RWPE1 (cell line): ENCODE measurements around the gene SCTR.

Experiments used
- CTCF ChIA-PET: fragments of 350-600 bp; sonication (Branson Sonifier 250); formaldehyde crosslinking; extraction: SDS; loops from one replicate; lab custom pipeline; 2021; lab: Yijun Ruan, JAX
- POLR2A ChIA-PET: fragments of 400-600 bp; formaldehyde crosslinking; extraction: SDS; loops from one replicate; lab custom pipeline; 2020; ENCODE audit warnings: antibody characterized with exemption; ENCODE audit not compliant: low non-redundant PET; lab: Yijun Ruan, JAX
- DNase-seq: peaks from one replicate; pipeline ENCODE4 v3.0.0; 2012; ENCODE audit warnings: low spot score
- H3K27ac ChIP-seq: fragments of 450-650 bp; 2 replicates; pipeline ENCODE4 v1.5.1; 2017
- TF ChIP-seq, protein P1 (sequence below): fragments of 450-650 bp; conservative IDR thresholded peaks from 2 replicates; pipeline ENCODE4 v1.5.1; 2017; ENCODE audit warnings: low read depth, mild to moderate bottlenecking

Gene SCTR

GRCh38 chr2:119523952-119524694 is at the start of gene SCTR:
TSS of gene SCTR (minus strand) at chr2:119524483. CDS start at chr2:119524226, 257 bp downstream.
- CTCF ChIA-PET, result interaction anchor here (0.6 to 1.1 kb wide), 3 partner anchors 12 to 233 kb away, joined by 3 to 4 read pairs (median 3); no protein-coding TSS in a partner anchor
- no peak within 1 kb of the TSS for H3K27ac ChIP-seq
- TF ChIP-seq, protein P1, sequence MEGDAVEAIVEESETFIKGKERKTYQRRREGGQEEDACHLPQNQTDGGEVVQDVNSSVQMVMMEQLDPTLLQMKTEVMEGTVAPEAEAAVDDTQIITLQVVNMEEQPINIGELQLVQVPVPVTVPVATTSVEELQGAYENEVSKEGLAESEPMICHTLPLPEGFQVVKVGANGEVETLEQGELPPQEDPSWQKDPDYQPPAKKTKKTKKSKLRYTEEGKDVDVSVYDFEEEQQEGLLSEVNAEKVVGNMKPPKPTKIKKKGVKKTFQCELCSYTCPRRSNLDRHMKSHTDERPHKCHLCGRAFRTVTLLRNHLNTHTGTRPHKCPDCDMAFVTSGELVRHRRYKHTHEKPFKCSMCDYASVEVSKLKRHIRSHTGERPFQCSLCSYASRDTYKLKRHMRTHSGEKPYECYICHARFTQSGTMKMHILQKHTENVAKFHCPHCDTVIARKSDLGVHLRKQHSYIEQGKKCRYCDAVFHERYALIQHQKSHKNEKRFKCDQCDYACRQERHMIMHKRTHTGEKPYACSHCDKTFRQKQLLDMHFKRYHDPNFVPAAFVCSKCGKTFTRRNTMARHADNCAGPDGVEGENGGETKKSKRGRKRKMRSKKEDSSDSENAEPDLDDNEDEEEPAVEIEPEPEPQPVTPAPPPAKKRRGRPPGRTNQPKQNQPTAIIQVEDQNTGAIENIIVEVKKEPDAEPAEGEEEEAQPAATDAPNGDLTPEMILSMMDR, result no peak
- POLR2A ChIA-PET, result no interaction called here
- DNase-seq, result no peak

DNA sequence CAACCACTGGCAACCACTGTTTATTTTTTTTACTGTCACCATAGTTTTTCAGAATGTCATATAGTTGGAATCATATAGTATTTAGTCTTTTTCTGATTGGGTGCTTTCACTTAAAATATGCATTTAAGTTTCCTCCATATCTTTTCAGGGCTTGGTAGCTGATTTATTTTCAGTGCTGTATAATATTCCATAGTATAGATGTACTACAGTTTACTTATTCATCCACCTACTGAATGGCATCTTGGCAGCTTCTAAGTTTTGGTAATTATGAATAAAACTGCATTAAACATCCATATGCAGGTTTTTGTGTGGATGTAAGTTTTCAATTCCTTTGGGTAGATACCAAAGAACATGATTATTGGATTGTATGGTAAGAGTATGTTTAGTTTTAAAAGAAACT is 43.0 kb upstream of the SCTR start:
- no peak for DNase-seq
- TF ChIP-seq, protein P1, result no peak
- no peak overlapping the region for H3K27ac ChIP-seq
- ChIA-PET POLR2A (no interaction called here), CTCF (no interaction called here)

GRCh38 chr2:119565481-119565880 is 41.2 kb upstream of the SCTR start:
- ChIA-PET CTCF (no interaction called here), POLR2A (no interaction called here)
- TF ChIP-seq, protein P1, result no peak
- DNase-seq, result no peak
- H3K27ac ChIP-seq, result no peak overlapping the region

DNA sequence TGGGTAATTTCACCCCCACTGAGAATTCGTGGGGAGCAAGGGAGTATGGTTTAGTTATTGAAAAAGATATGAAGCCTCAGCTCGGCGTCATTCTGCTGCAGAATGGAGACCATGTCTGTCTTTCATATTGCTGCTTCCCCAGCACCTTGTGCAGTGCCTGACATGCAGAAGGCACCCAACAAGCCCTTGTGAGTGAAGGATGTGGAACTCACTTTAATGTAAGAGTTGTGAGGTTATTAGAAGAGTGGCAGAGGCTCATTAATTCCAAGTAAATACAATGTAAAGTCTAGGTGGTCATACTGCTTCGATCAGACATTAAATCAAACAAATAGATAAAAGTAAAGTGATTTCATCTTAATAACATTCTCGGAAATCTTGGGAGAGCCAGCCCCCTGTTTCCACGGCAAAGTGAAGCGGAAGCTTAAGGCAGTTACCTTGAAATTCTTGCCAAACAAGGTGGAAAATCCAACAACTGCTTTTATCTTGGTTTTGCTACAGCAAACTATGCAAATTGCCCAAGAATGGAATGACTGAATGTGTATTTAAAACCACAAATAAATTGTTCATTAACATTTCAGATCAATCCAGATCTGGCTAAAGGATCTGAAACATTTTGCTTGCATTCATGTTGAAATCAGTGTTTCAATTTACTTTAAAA is 29.5 kb upstream of the SCTR start:
- no peak for DNase-seq
- ChIA-PET POLR2A (no interaction called here), CTCF (no interaction called here)
- TF ChIP-seq, protein P1, result no peak
- H3K27ac ChIP-seq, result no peak overlapping the region

DNA sequence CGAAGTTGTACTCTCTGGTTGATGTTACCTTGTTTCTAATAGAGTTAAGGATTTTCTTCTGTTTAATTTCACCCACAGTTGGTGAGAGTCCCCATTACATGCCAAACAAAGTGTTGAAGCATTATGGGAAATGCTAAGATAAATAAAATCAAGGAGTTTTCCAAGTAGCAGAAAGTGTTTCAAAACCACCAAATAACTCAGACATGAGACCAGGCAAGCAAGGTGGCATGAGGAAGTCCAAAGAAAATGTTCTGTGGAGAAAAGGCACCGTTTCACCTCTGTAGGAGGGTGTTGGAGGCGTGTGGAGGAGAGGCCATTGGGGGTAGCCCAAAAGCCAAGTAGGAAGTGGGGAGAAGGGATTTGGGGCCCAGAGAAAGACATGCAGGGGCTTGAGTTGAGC is 28.6 kb upstream of the SCTR start:
- ChIA-PET CTCF (no interaction called here), POLR2A (no interaction called here)
- H3K27ac ChIP-seq, result no peak overlapping the region
- TF ChIP-seq, protein P1, result no peak
- DNase-seq, result no peak

DNA sequence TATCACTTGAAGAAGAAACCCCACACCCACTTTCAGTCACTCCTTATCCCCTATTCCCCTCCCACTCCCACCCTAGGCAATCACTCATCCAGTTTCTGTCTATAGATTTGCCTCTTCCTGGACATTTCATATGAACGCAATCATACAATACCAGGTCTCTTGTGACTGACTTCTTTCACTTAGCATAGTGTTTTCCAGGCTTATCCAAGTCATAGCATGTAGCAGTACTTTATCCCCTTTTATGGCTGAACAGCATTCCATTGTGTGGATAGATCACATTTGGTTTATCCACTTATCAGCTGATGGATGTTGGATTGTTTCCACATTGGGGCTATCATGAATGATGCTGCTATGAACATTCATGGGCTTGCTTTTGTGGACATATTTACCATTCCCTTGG is 26.6 kb upstream of the SCTR start:
- no peak for DNase-seq
- ChIA-PET POLR2A (no interaction called here), CTCF (no interaction called here)
- TF ChIP-seq, protein P1, result no peak
- H3K27ac ChIP-seq, result no peak overlapping the region
